HepG2 (cell line): ENCODE measurements around the gene PCSK5.

Experiments used
- CBFB ChIP-seq: sonication (generic); formaldehyde crosslinking; IDR thresholded peaks from 2 replicates; pipeline ENCODE4 v1.4.0; 2020; ENCODE audit warnings: missing genetic modification reagents
- DMAP1 ChIP-seq: IDR thresholded peaks from 2 replicates; pipeline ENCODE4 v1.6.1; 2016
- FOSL1 ChIP-seq: sonication (generic); formaldehyde crosslinking; IDR thresholded peaks from 2 replicates; pipeline ENCODE4 v1.9.0; 2021; ENCODE audit warnings: missing genetic modification reagents, borderline replicate concordance
- HOXA3 ChIP-seq: sonication (generic); formaldehyde crosslinking; IDR thresholded peaks from 2 replicates; pipeline ENCODE4 v1.5.0; 2020; ENCODE audit warnings: missing genetic modification reagents
- MLLT10 ChIP-seq: sonication (generic); formaldehyde crosslinking; IDR thresholded peaks from 2 replicates; pipeline ENCODE4 v1.4.0; 2020; ENCODE audit warnings: missing genetic modification reagents
- MXI1 ChIP-seq: IDR thresholded peaks from 3 replicates; pipeline ENCODE4 v1.6.1; 2012; ENCODE audit warnings: low read depth, low read length, inconsistent platforms, borderline replicate concordance
- NR3C1 ChIP-seq: sonication (generic); formaldehyde crosslinking; IDR thresholded peaks from 2 replicates; pipeline ENCODE4 v1.4.0; 2020; ENCODE audit warnings: missing genetic modification reagents
- PCBP2 ChIP-seq: fragments of 200-400 bp; formaldehyde crosslinking; optimal IDR thresholded peaks from 2 replicates; pipeline ENCODE3; 2018; ENCODE audit warnings: low read length, low read depth; ENCODE audit not compliant: poor library complexity, severe bottlenecking
- POLR2AphosphoS5 ChIP-seq: IDR thresholded peaks from 2 replicates; pipeline ENCODE4 v1.6.1; 2012; ENCODE audit warnings: low read depth, low read length
- ZNF280B ChIP-seq: sonication (generic); formaldehyde crosslinking; IDR thresholded peaks from 2 replicates; pipeline ENCODE4 v1.5.0; 2020; ENCODE audit warnings: missing genetic modification reagents, mild to moderate bottlenecking, borderline replicate concordance

GRCh38 chr9:75975071-75975470 is 84.6 kb downstream of the PCSK5 start:
- TF ChIP-seq MLLT10 (CRISPR knock-in tag) (no peak), PCBP2 (no peak), CBFB (CRISPR knock-in tag) (no peak), MXI1 (no peak), ZNF280B (CRISPR knock-in tag) (no peak), DMAP1 (CRISPR knock-in tag) (no peak), NR3C1 (CRISPR knock-in tag) (no peak), POLR2AphosphoS5 (no peak), HOXA3 (no peak), FOSL1 (CRISPR knock-in tag) (no peak)
